RWPE2 (cell line): Measurements from ENCODE around the gene EDRF1.

Experiments
- ATAC-seq: fragments of 200-7000 bp; cut with Tn5 transposase; 3 replicates; pipeline ENCODE4 v1.9.1; 2021; ENCODE audit warnings: low read depth
- DNase-seq: peaks from one replicate; pipeline ENCODE4 v3.0.0-alpha.2; 2020; ENCODE audit warnings: low spot score
- H3K27ac ChIP-seq: fragments of 450-650 bp; 2 replicates; pipeline ENCODE4 v1.5.1; 2017; ENCODE audit warnings: mild to moderate bottlenecking; ENCODE audit not compliant: poor library complexity, severe bottlenecking
- H3K27me3 ChIP-seq: fragments of 250-450 bp; sonication (Bioruptor Pico); 2 replicates; pipeline ENCODE4 v1.5.1; 2021; ENCODE audit warnings: mild to moderate bottlenecking, moderate library complexity; ENCODE audit not compliant: insufficient read depth, poor library complexity, severe bottlenecking
- H3K36me3 ChIP-seq: fragments of 250-450 bp; sonication (Bioruptor Pico); 2 replicates; pipeline ENCODE4 v1.5.1; 2020; ENCODE audit warnings: low read depth, mild to moderate bottlenecking, moderate library complexity
- H3K4me1 ChIP-seq: fragments of 250-450 bp; sonication (Bioruptor Pico); 2 replicates; pipeline ENCODE4 v1.5.1; 2021; ENCODE audit warnings: mild to moderate bottlenecking, moderate library complexity; ENCODE audit not compliant: insufficient read depth, poor library complexity, severe bottlenecking
- H3K4me3 ChIP-seq: fragments of 250-450 bp; sonication (Bioruptor Pico); 2 replicates; pipeline ENCODE4 v1.5.1; 2021; ENCODE audit warnings: mild to moderate bottlenecking, moderate library complexity; ENCODE audit not compliant: severe bottlenecking
- H3K9me3 ChIP-seq: fragments of 250-450 bp; sonication (Bioruptor Pico); 2 replicates; pipeline ENCODE4 v1.5.1; 2021; ENCODE audit warnings: mild to moderate bottlenecking, moderate library complexity; ENCODE audit not compliant: severe bottlenecking
- CTCF ChIP-seq: fragments of 450-650 bp; IDR thresholded peaks from one replicate; pipeline ENCODE4 v1.5.1; 2017; ENCODE audit warnings: mild to moderate bottlenecking, moderate library complexity; ENCODE audit not compliant: poor library complexity, severe bottlenecking

The EDRF1 gene

GRCh38 chr10:125762692-125763648 lies 43.5 kb downstream of the EDRF1 start:
- no peak for TF ChIP-seq CTCF
- Histone ChIP-seq H3K9me3 (no peaks in the 10 kb centered on the region), H3K27ac (no peak overlapping the region), H3K4me1 (no peaks in the 10 kb centered on the region), H3K4me3 (no peak overlapping the region), H3K36me3 (peaks cover 55% of the 10 kb centered on the region), H3K27me3 (no peaks in the 10 kb centered on the region)
- ATAC-seq, result no peak
- no peak for DNase-seq

GRCh38 chr10:125765835-125766234 lies 46.3 kb downstream of the EDRF1 start:
- peaks cover 34% of the 10 kb centered on the region for H3K36me3 ChIP-seq
- DNase-seq (no peak), ATAC-seq (no peak)
- no peaks in the 10 kb centered on the region for H3K27me3 ChIP-seq
- no peak overlapping the region for H3K27ac ChIP-seq
- no peaks in the 10 kb centered on the region for H3K9me3 ChIP-seq
- no peaks in the 10 kb centered on the region for H3K4me1 ChIP-seq
- TF ChIP-seq CTCF, result no peak
- no peak overlapping the region for H3K4me3 ChIP-seq

- no peak overlapping the region for H3K27ac ChIP-seq
- H3K4me1 ChIP-seq, result no peaks in the 10 kb centered on the region
- no peak for DNase-seq
- H3K9me3 ChIP-seq, result no peaks in the 10 kb centered on the region
- H3K36me3 ChIP-seq, result peaks cover 28% of the 10 kb centered on the region
- no peaks in the 10 kb centered on the region for H3K27me3 ChIP-seq
- H3K4me3 ChIP-seq, result no peak overlapping the region
- no peak for TF ChIP-seq CTCF
- no peak for ATAC-seq
Observed at GRCh38 chr10:125766511-125766910, 47.0 kb downstream of the EDRF1 start.

GRCh38 chr10:125768219-125768855 lies 48.8 kb downstream of the EDRF1 start:
- Histone ChIP-seq H3K4me1 (no peaks in the 10 kb centered on the region), H3K9me3 (no peaks in the 10 kb centered on the region), H3K4me3 (no peak overlapping the region), H3K27me3 (peaks cover 1% of the 10 kb centered on the region), H3K36me3 (peaks cover 22% of the 10 kb centered on the region), H3K27ac (no peak overlapping the region)
- DNase-seq (no peak), ATAC-seq (no peak)
- no peak for TF ChIP-seq CTCF
